Mesendoderm (in vitro differentiated cells): Measurements from ENCODE around the gene PICALM.

ENCODE experiments used
- DNase-seq: peaks from one replicate; pipeline ENCODE4 v3.0.0; 2013
- H2AK5ac ChIP-seq: 2 replicates; pipeline ENCODE4 v1.6.1; 2013; ENCODE audit warnings: low read length, inconsistent platforms
- H2BK120ac ChIP-seq: 2 replicates; pipeline ENCODE4 v1.6.1; 2013; ENCODE audit warnings: low read depth, mild to moderate bottlenecking, low read length, moderate library complexity, mixed read lengths
- H2BK15ac ChIP-seq: replicated peaks from 2 replicates; pipeline ENCODE4 v1.6.1; 2013; ENCODE audit warnings: low read depth, mild to moderate bottlenecking, moderate library complexity
- H2BK5ac ChIP-seq: 2 replicates; pipeline ENCODE4 v1.6.1; 2013; ENCODE audit warnings: low read length, inconsistent platforms
- H3K18ac ChIP-seq: 2 replicates; pipeline ENCODE4 v1.6.1; 2013; ENCODE audit warnings: mild to moderate bottlenecking, low read length, mixed read lengths
- H3K23ac ChIP-seq: one replicate; pipeline ENCODE4 v1.6.1; 2013; ENCODE audit warnings: low read length
- H3K27ac ChIP-seq: 2 replicates; pipeline ENCODE4 v1.5.1; 2013; ENCODE audit warnings: low read depth, mild to moderate bottlenecking, inconsistent platforms, low read length, moderate library complexity
- H3K27me3 ChIP-seq: 2 replicates; pipeline ENCODE4 v1.6.1; 2013; ENCODE audit warnings: low read length, control low read depth, mild to moderate bottlenecking, inconsistent platforms; ENCODE audit not compliant: insufficient read depth, poor library complexity
- H3K36me3 ChIP-seq: 2 replicates; pipeline ENCODE4 v1.6.1; 2013; ENCODE audit warnings: low read length, inconsistent platforms; ENCODE audit not compliant: control insufficient read depth, insufficient read depth
- H3K4ac ChIP-seq: one replicate; pipeline ENCODE4 v1.6.1; 2013; ENCODE audit warnings: low read depth, mild to moderate bottlenecking, low read length, moderate library complexity
- H3K4me1 ChIP-seq: 2 replicates; pipeline ENCODE4 v1.6.1; 2013; ENCODE audit warnings: low read depth, low read length, inconsistent platforms; ENCODE audit not compliant: control insufficient read depth
- H3K4me2 ChIP-seq: 2 replicates; pipeline ENCODE4 v1.6.1; 2013; ENCODE audit warnings: low read length
- H3K4me3 ChIP-seq: 2 replicates; pipeline ENCODE4 v1.5.1; 2013; ENCODE audit warnings: mild to moderate bottlenecking, low read length
- H3K56ac ChIP-seq: one replicate; pipeline ENCODE4 v1.6.1; 2013; ENCODE audit warnings: low read length
- H3K79me1 ChIP-seq: 2 replicates; pipeline ENCODE4 v1.6.1; 2013; ENCODE audit warnings: low read length, inconsistent platforms
- H3K79me2 ChIP-seq: 2 replicates; pipeline ENCODE4 v1.6.1; 2013; ENCODE audit warnings: mild to moderate bottlenecking, low read length; ENCODE audit not compliant: control insufficient read depth, insufficient read depth
- H3K9ac ChIP-seq: 2 replicates; pipeline ENCODE4 v1.6.1; 2013; ENCODE audit warnings: low read length, inconsistent platforms
- H4K5ac ChIP-seq: one replicate; pipeline ENCODE4 v1.6.1; 2013; ENCODE audit warnings: low read length
- H4K8ac ChIP-seq: one replicate; pipeline ENCODE4 v1.6.1; 2013; ENCODE audit warnings: low read depth, mild to moderate bottlenecking, control low read depth, low read length, moderate library complexity
- WGBS: extraction: QIAGEN DNeasy Blood & Tissue Kit; methylation state at CpG from one replicate; pipeline ENCODE4 v1.1.7; 2013; ENCODE audit warnings: low lambda C conversion rate, missing lambda C conversion rate; ENCODE audit not compliant: insufficient coverage; ENCODE audit errors: extremely low coverage; 5-methylcytosine and 5-hydroxymethylcytosine counted together

The PICALM gene

GRCh38 chr11:86043765-86044503, 24.9 kb downstream of the PICALM start:
- Histone ChIP-seq H3K9ac (no peak overlapping the region), H3K4me1 (no peaks in the 10 kb centered on the region), H3K18ac (no peak overlapping the region), H3K4me2 (no peak overlapping the region), H3K4me3 (no peak overlapping the region), H3K23ac (no peak overlapping the region), H2BK120ac (no peak overlapping the region), H3K36me3 (no peaks in the 10 kb centered on the region), H2AK5ac (no peak overlapping the region), H3K79me2 (peaks cover 55% of the 10 kb centered on the region), H2BK5ac (no peak overlapping the region), H4K5ac (no peak overlapping the region), H3K4ac (no peak overlapping the region), H4K8ac (no peak overlapping the region), H3K56ac (no peak overlapping the region), H3K27ac (no peak overlapping the region), H3K79me1 (peaks cover 2% of the 10 kb centered on the region), H2BK15ac (no peak overlapping the region), H3K27me3 (no peaks in the 10 kb centered on the region)
- no peak for DNase-seq
- WGBS, result no CpG with 5 or more reads among the region's 9 CpGs

- Histone ChIP-seq H3K9ac (no peak overlapping the region), H3K4me2 (no peak overlapping the region), H4K5ac (no peak overlapping the region), H2BK5ac (no peak overlapping the region), H3K27ac (no peak overlapping the region), H3K56ac (no peak overlapping the region), H2AK5ac (no peak overlapping the region), H3K23ac (no peak overlapping the region), H3K79me1 (peaks cover 2% of the 10 kb centered on the region), H3K36me3 (no peaks in the 10 kb centered on the region), H3K4me1 (no peaks in the 10 kb centered on the region), H3K4ac (no peak overlapping the region), H3K79me2 (peaks cover 50% of the 10 kb centered on the region), H2BK15ac (no peak overlapping the region), H2BK120ac (no peak overlapping the region), H3K18ac (no peak overlapping the region), H3K4me3 (no peak overlapping the region), H4K8ac (no peak overlapping the region), H3K27me3 (no peaks in the 10 kb centered on the region)
- WGBS, result no CpG with 5 or more reads among the region's 2 CpGs
- DNase-seq, result peak; percentile 93
Measured at GRCh38 chr11:86041975-86042378, 26.9 kb downstream of the PICALM start.

GRCh38 chr11:86040919-86041850, 27.7 kb downstream of the PICALM start:
- no CpG with 5 or more reads among the region's 2 CpGs for WGBS

GRCh38 chr11:86039094-86039493, 29.8 kb downstream of the PICALM start:
- no peak overlapping the region for H4K8ac ChIP-seq
- H3K79me1 ChIP-seq, result peaks cover 2% of the 10 kb centered on the region
- H3K4ac ChIP-seq, result no peak overlapping the region
- no peak overlapping the region for H4K5ac ChIP-seq
- no peak overlapping the region for H3K27ac ChIP-seq
- H3K4me1 ChIP-seq, result no peaks in the 10 kb centered on the region
- no peak overlapping the region for H3K4me3 ChIP-seq
- H3K79me2 ChIP-seq, result peaks cover 38% of the 10 kb centered on the region
- no peak overlapping the region for H2BK15ac ChIP-seq
- no peak for DNase-seq
- H3K18ac ChIP-seq, result no peak overlapping the region
- no peak overlapping the region for H3K4me2 ChIP-seq
- H3K27me3 ChIP-seq, result no peaks in the 10 kb centered on the region
- no peak overlapping the region for H2BK5ac ChIP-seq
- H2AK5ac ChIP-seq, result no peak overlapping the region
- no peak overlapping the region for H3K9ac ChIP-seq
- no peaks in the 10 kb centered on the region for H3K36me3 ChIP-seq
- H2BK120ac ChIP-seq, result no peak overlapping the region
- H3K23ac ChIP-seq, result no peak overlapping the region
- no peak overlapping the region for H3K56ac ChIP-seq

More at GRCh38 chr11:86040919-86041850, 27.7 kb downstream of the PICALM start:
- no peak overlapping the region for H3K56ac ChIP-seq
- peaks cover 2% of the 10 kb centered on the region for H3K79me1 ChIP-seq
- no peak overlapping the region for H2BK5ac ChIP-seq
- no peak overlapping the region for H3K4ac ChIP-seq
- no peak overlapping the region for H3K23ac ChIP-seq
- no peak overlapping the region for H2AK5ac ChIP-seq
- H4K5ac ChIP-seq, result no peak overlapping the region
- H4K8ac ChIP-seq, result no peak overlapping the region
- peaks cover 47% of the 10 kb centered on the region for H3K79me2 ChIP-seq
- no peaks in the 10 kb centered on the region for H3K27me3 ChIP-seq
- H3K18ac ChIP-seq, result no peak overlapping the region
- H3K4me1 ChIP-seq, result no peaks in the 10 kb centered on the region
- H3K4me2 ChIP-seq, result no peak overlapping the region
- H3K36me3 ChIP-seq, result no peaks in the 10 kb centered on the region
- DNase-seq, result no peak
- H2BK15ac ChIP-seq, result no peak overlapping the region
- no peak overlapping the region for H3K9ac ChIP-seq
- no peak overlapping the region for H2BK120ac ChIP-seq
- no peak overlapping the region for H3K4me3 ChIP-seq
- no peak overlapping the region for H3K27ac ChIP-seq

- Histone ChIP-seq H3K4me3 (no peak overlapping the region), H3K79me1 (peaks cover 4% of the 10 kb centered on the region), H2BK5ac (no peak overlapping the region), H3K56ac (no peak overlapping the region), H3K36me3 (no peaks in the 10 kb centered on the region), H3K4me2 (no peak overlapping the region), H3K79me2 (peaks cover 37% of the 10 kb centered on the region), H2AK5ac (no peak overlapping the region), H3K4ac (no peak overlapping the region), H4K8ac (no peak overlapping the region), H3K9ac (no peak overlapping the region), H3K23ac (no peak overlapping the region), H2BK15ac (no peak overlapping the region), H4K5ac (no peak overlapping the region), H3K18ac (no peak overlapping the region), H2BK120ac (no peak overlapping the region), H3K4me1 (no peaks in the 10 kb centered on the region), H3K27me3 (no peaks in the 10 kb centered on the region), H3K27ac (no peak overlapping the region)
- no peak for DNase-seq
- no CpG with 5 or more reads among the region's 4 CpGs for WGBS
Measured at GRCh38 chr11:86037743-86038142, 31.1 kb downstream of the PICALM start.
